SW 1271 (cell line): ENCODE measurements around the gene RAB9A.
"Not testable (repeated sequence)": the region's sequence is repeated elsewhere in the genome, so short reads cannot be mapped to it uniquely, and the experiment has no call there.

Source experiments
- DNase-seq, 2 experiments: peaks; one replicate each; lab custom pipeline; 2025; lab: John Stamatoyannopoulos, UW

RAB9A gene

GRCh38 chrX:13702111-13702789, 13.3 kb downstream of the RAB9A start:
- DNase-seq: no peak

GRCh38 chrX:13703135-13703534, 14.2 kb downstream of the RAB9A start:
- DNase-seq: no peak

- no peak for DNase-seq
Observed at GRCh38 chrX:13703589-13703988, 14.7 kb downstream of the RAB9A start.

- DNase-seq: no peak
Observed at GRCh38 chrX:13711141-13711540, 22.2 kb downstream of the RAB9A start.

GRCh38 chrX:13716455-13716854, 27.5 kb downstream of the RAB9A start:
- DNase-seq: no peak

GRCh38 chrX:13716905-13717304, 28.0 kb downstream of the RAB9A start:
- DNase-seq: no peak

- DNase-seq: no peak
Observed at GRCh38 chrX:13717700-13718472, 29.0 kb downstream of the RAB9A start.

- DNase-seq: no peak
Observed at GRCh38 chrX:13719192-13719856, 30.4 kb downstream of the RAB9A start.

GRCh38 chrX:13721371-13721770, 32.4 kb downstream of the RAB9A start:
- no peak for DNase-seq

- no peak for DNase-seq
Observed at GRCh38 chrX:13721819-13722519, 33.0 kb downstream of the RAB9A start.

GRCh38 chrX:13724878-13725277, 36.0 kb downstream of the RAB9A start:
- not testable (repeated sequence) for DNase-seq

- DNase-seq: not testable (repeated sequence)
Observed at GRCh38 chrX:13726583-13726982, 37.7 kb downstream of the RAB9A start.

- not testable (repeated sequence) for DNase-seq
Observed at GRCh38 chrX:13730523-13730922, 41.6 kb downstream of the RAB9A start.

GRCh38 chrX:13732246-13733067, 43.5 kb downstream of the RAB9A start:
- no peak for DNase-seq

- no peak for DNase-seq
Observed at GRCh38 chrX:13733506-13733905, 44.6 kb downstream of the RAB9A start.

- DNase-seq: peak; percentile 57 to 60
Observed at GRCh38 chrX:13734278-13735172, 45.6 kb downstream of the RAB9A start, which contains the start of the genes OFD1 and TRAPPC2. TSS of gene OFD1 (plus strand) at chrX:13734748. CDS start at chrX:13735072, 324 bp downstream. TSS of gene TRAPPC2 (minus strand) at chrX:13734620. CDS start at chrX:13719963, 14,657 bp downstream.

GRCh38 chrX:13741695-13742094, 52.8 kb downstream of the RAB9A start:
- no peak for DNase-seq

- no peak for DNase-seq
Observed at GRCh38 chrX:13742397-13743176, 53.7 kb downstream of the RAB9A start.

GRCh38 chrX:13747836-13748235, 58.9 kb downstream of the RAB9A start:
- DNase-seq: no peak
